ENCODE results near the gene CDH22.

- TF ChIP-seq CTCF (IDR thresholded peaks at IDR 0.05) (no peak), POLR2A (IDR thresholded peaks at IDR 0.05) (no peak)
These were observed 34.4 kb upstream of the CDH22 start for GRCh38 chr20:46342451-46343347.
